Thoracic aorta (tissue), 2 donors: ENCODE measurements around the gene GPAT2. TPM values are rescaled to one million over a fixed set of nuclear protein-coding genes. Genes with fewer than 3 reads are reported as not detected.
"Not testable (repeated sequence)": the region's sequence is repeated elsewhere in the genome, so short reads cannot be mapped to it uniquely, and the experiment has no call there.

ENCODE experiments used
- ATAC-seq: fragments of 150-250 bp; one replicate; pipeline ENCODE4 v1.8.0; 2017; ENCODE audit warnings: low read depth; ENCODE audit not compliant: insufficient number of reproducible peaks, low FRiP score
- DNase-seq: peaks from one replicate; pipeline ENCODE4 v3.0.0-alpha.2; 2020; ENCODE audit warnings: low spot score
- H3K27ac ChIP-seq, 2 donors: fragments of 200-600 bp; sonication (generic); 1 replicate in 1 of 2; 2 replicates in 1 of 2; pipeline ENCODE4 v1.5.1; 2016; ENCODE audit warnings: mild to moderate bottlenecking in 2 of 2, moderate library complexity in 2 of 2
- H3K27me3 ChIP-seq: fragments of 200-600 bp; sonication (generic); replicated peaks from 2 replicates; pipeline ENCODE4 v1.6.0; 2016; ENCODE audit warnings: mild to moderate bottlenecking; ENCODE audit not compliant: insufficient read depth
- H3K36me3 ChIP-seq: fragments of 200-600 bp; sonication (generic); one replicate; pipeline ENCODE4 v1.5.1; 2016
- H3K4me1 ChIP-seq, 2 donors: fragments of 200-600 bp; sonication (generic); 1 replicate in 1 of 2; 2 replicates in 1 of 2; pipeline versions ENCODE4 v1.5.1 to v1.6.0; 2016; ENCODE audit warnings: low read depth in 2 of 2, mild to moderate bottlenecking in 1 of 2; ENCODE audit not compliant: control insufficient read depth in 1 of 2
- H3K4me3 ChIP-seq: fragments of 200-600 bp; sonication (generic); 2 replicates; pipeline ENCODE4 v1.5.1; 2016; ENCODE audit warnings: mild to moderate bottlenecking
- H3K9me3 ChIP-seq: fragments of 200-600 bp; sonication (generic); 2 replicates; pipeline ENCODE4 v1.5.1; 2016
- total RNA-seq, 2 donors: library from RNA; depleted of rRNA; stranded (reverse); fragments of >200 nt; gene quantifications; one replicate each; pipeline versions ENCODE4 v1.1.0 to v1.2.3, GENCODE V29; 2016
- TF ChIP-seq, protein P1 (sequence below): fragments of 200-600 bp; sonication (generic); IDR thresholded peaks from one replicate; pipeline ENCODE4 v1.5.1; 2019; ENCODE audit warnings: antibody characterized with exemption

Gene GPAT2
- total RNA-seq, 2 donors from 2014 or later: 6.9 TPM

GRCh38 chr2:96067902-96068581 lies 33.3 kb upstream of the GPAT2 start:
- not testable (repeated sequence) for H3K4me1 ChIP-seq, H3K9me3 ChIP-seq, H3K27ac ChIP-seq, H3K27me3 ChIP-seq, H3K4me3 ChIP-seq, DNase-seq, H3K36me3 ChIP-seq, ATAC-seq

DNA sequence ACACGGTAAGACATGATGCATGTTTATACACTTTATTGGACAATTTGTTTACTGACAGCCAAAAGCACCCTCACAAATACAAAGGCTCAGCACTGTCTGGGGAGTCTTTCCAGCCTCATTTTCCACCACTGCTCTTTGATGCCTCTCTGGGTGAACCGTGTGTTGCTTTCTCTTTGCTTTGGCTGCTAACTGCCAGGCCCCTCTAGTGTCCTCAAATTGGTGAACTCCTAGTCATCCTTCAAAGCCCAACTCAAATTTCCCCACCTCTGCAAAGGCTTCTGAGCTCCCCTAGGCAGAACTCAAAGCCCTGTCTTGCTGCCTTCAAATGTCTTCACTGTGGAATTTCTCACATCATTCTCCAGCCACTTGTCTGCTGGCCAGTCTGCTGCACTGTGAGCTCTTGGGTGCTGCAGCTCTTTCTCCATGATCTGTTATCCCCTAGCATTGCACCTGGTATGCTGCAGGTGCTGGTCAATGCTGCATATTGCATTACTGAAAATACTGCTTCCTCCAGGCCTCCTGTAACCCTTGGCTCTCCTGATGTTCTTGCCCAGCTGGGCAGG lies 32.5 kb upstream of the GPAT2 start:
- H3K4me3 ChIP-seq, H3K9me3 ChIP-seq, H3K27ac ChIP-seq, DNase-seq, ATAC-seq, H3K36me3 ChIP-seq, H3K4me1 ChIP-seq, H3K27me3 ChIP-seq: not testable (repeated sequence)

DNA sequence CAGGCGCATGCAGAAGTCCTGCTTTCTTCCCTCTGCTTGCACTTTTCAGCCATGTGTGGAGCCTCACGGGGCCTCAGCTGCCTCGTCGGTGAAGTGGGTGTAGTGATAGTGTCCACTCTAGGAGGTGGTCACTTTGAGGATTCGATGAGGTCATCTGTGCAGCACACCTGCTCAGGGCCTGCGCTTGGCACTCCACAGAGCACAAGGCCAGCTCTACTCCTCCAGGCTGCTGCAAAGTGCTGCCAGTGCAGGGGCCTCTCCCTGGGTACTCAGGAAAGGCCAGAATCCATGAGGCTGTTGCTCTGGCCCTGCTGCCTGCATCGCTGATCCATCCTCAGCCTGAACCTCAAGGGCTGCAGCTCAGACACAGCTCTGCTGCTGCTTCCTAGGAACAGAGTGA lies 31.8 kb upstream of the GPAT2 start:
- not testable (repeated sequence) for H3K27ac ChIP-seq, ATAC-seq, H3K9me3 ChIP-seq, H3K4me3 ChIP-seq, H3K27me3 ChIP-seq, H3K36me3 ChIP-seq, H3K4me1 ChIP-seq, DNase-seq

- H3K4me1 ChIP-seq, H3K27me3 ChIP-seq, H3K36me3 ChIP-seq, H3K9me3 ChIP-seq, H3K4me3 ChIP-seq, ATAC-seq, DNase-seq, H3K27ac ChIP-seq: not testable (repeated sequence)
These were observed 31.2 kb upstream of the GPAT2 start for GRCh38 chr2:96065954-96066353.

- no peaks in the 10 kb centered on the region for H3K9me3 ChIP-seq
- no peaks in the 10 kb centered on the region for H3K36me3 ChIP-seq
These were observed 30.7 kb upstream of the GPAT2 start for GRCh38 chr2:96065381-96065930.

GRCh38 chr2:96064760-96065159 lies 30.0 kb upstream of the GPAT2 start:
- not testable (repeated sequence) for H3K36me3 ChIP-seq, H3K9me3 ChIP-seq, H3K27ac ChIP-seq, H3K4me3 ChIP-seq, H3K4me1 ChIP-seq, DNase-seq, H3K27me3 ChIP-seq, ATAC-seq

More at GRCh38 chr2:96065381-96065930, 30.7 kb upstream of the GPAT2 start:
- H3K4me1 ChIP-seq: peaks cover 0 to 3% of the 10 kb centered on the region in 2 donors
- ATAC-seq (no peak), DNase-seq (no peak)
- no peak overlapping the region for H3K27ac ChIP-seq
- no peak overlapping the region for H3K4me3 ChIP-seq
- no peaks in the 10 kb centered on the region for H3K27me3 ChIP-seq
- TF ChIP-seq, protein P1, sequence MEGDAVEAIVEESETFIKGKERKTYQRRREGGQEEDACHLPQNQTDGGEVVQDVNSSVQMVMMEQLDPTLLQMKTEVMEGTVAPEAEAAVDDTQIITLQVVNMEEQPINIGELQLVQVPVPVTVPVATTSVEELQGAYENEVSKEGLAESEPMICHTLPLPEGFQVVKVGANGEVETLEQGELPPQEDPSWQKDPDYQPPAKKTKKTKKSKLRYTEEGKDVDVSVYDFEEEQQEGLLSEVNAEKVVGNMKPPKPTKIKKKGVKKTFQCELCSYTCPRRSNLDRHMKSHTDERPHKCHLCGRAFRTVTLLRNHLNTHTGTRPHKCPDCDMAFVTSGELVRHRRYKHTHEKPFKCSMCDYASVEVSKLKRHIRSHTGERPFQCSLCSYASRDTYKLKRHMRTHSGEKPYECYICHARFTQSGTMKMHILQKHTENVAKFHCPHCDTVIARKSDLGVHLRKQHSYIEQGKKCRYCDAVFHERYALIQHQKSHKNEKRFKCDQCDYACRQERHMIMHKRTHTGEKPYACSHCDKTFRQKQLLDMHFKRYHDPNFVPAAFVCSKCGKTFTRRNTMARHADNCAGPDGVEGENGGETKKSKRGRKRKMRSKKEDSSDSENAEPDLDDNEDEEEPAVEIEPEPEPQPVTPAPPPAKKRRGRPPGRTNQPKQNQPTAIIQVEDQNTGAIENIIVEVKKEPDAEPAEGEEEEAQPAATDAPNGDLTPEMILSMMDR: no peak

GRCh38 chr2:96064047-96064675 lies 29.4 kb upstream of the GPAT2 start:
- not testable (repeated sequence) for H3K4me3 ChIP-seq, H3K27me3 ChIP-seq, H3K4me1 ChIP-seq, H3K9me3 ChIP-seq, H3K27ac ChIP-seq, ATAC-seq, DNase-seq, H3K36me3 ChIP-seq
